K562 (cell line): ENCODE results near the gene LRP3. TPM values are rescaled to one million over a fixed set of nuclear protein-coding genes. Genes with fewer than 3 reads are reported as not detected.

Experiments used
- ATAC-seq: fragments of 200-7000 bp; cut with Tn5 transposase; 3 replicates; pipeline ENCODE4 v1.9.1; 2020; ENCODE audit warnings: moderate library complexity
- BruUV-seq: library from RNA; stranded (reverse); fragments of 400-500 nt; replicated peaks from 2 replicates; lab custom pipeline; 2021; lab: Mats Ljungman, UMichigan
- CTCF ChIA-PET: fragments of 300-600 bp; formaldehyde crosslinking; extraction: SDS; loops from one replicate; lab custom pipeline; 2021; ENCODE audit warnings: low intra/inter-chr PET ratio; lab: Yijun Ruan, JAX
- POLR2A ChIA-PET: fragments of 300-600, 350-650 bp; sonication (Branson Sonifier 250); formaldehyde crosslinking; extraction: SDS; loops from one replicate; lab custom pipeline; 2021; ENCODE audit warnings: antibody characterized with exemption, inconsistent platforms; lab: Yijun Ruan, JAX
- DNase-seq, 4 experiments: peaks; one replicate each; pipeline versions ENCODE4 v3.0.0 to v3.0.0-alpha.2; 2011 to 2018; ENCODE audit warnings: low spot score in 3 of 4, mixed read lengths in 3 of 4; ENCODE audit errors: extremely low read depth in 1 of 4
- FAIRE-seq: peaks from 2 replicates; lab custom pipeline; 2011; peaks lifted over from hg19 to GRCh38; lab: Jason Lieb, UNC
- H2AFZ ChIP-seq: 2 replicates; pipeline ENCODE4 v1.6.0; 2011; ENCODE audit warnings: low read depth, low read length, control low read depth, inconsistent platforms
- H3K27ac ChIP-seq: fragments of 200-600 bp; 3 replicates; pipeline ENCODE4 v1.8.0; 2011; ENCODE audit warnings: low read depth, mild to moderate bottlenecking, control low read depth, inconsistent platforms, low read length, moderate library complexity, mixed read lengths; ENCODE audit errors: extremely low read depth
- H3K27me3 ChIP-seq, 2 experiments: fragments of 300-600 bp in 1 of 2; 2 replicates in 1 of 2; 3 replicates in 1 of 2; pipeline versions ENCODE4 v1.6.0 to v1.8.0; 2011; ENCODE audit warnings: inconsistent platforms in 2 of 2, low read length in 2 of 2, mild to moderate bottlenecking in 1 of 2, mixed read lengths in 1 of 2, moderate library complexity in 1 of 2; ENCODE audit not compliant: control insufficient read depth in 2 of 2, insufficient read depth in 2 of 2
- H3K36me3 ChIP-seq: fragments of 300-600 bp; 3 replicates; pipeline ENCODE4 v1.8.0; 2011; ENCODE audit warnings: mild to moderate bottlenecking, low read length, inconsistent platforms; ENCODE audit not compliant: control insufficient read depth, insufficient read depth
- H3K4me1 ChIP-seq, 2 experiments: fragments of 200-600 bp in 1 of 2; replicated peaks in 1 of 2; 2 replicates in 1 of 2; 3 replicates in 1 of 2; pipeline versions ENCODE4 v1.5.1 to v1.8.0; 2011; ENCODE audit warnings: inconsistent platforms in 2 of 2, low read length in 2 of 2, mild to moderate bottlenecking in 1 of 2, mixed read lengths in 1 of 2, moderate library complexity in 1 of 2; ENCODE audit not compliant: control insufficient read depth in 2 of 2, insufficient read depth in 2 of 2
- H3K4me2 ChIP-seq: 2 replicates; pipeline ENCODE4 v1.6.1; 2011; ENCODE audit warnings: low read length, control low read depth, inconsistent platforms, mixed read lengths; ENCODE audit not compliant: insufficient read depth
- H3K4me3 ChIP-seq: fragments of 200-600 bp; sonication (generic), shearing (Covaris generic); 2 replicates; pipeline ENCODE4 v1.5.1; 2016; ENCODE audit warnings: control low read depth, inconsistent platforms
- H3K79me2 ChIP-seq: fragments of 200-600 bp; 3 replicates; pipeline ENCODE4 v1.8.0; 2011; ENCODE audit warnings: low read length, inconsistent platforms; ENCODE audit not compliant: control insufficient read depth, insufficient read depth
- H3K9ac ChIP-seq, 2 experiments: 2 replicates each; pipeline versions ENCODE4 v1.6.0 to v1.6.1; 2011; ENCODE audit warnings: low read depth in 2 of 2, low read length in 2 of 2, control low read depth in 1 of 2, inconsistent platforms in 1 of 2, mild to moderate bottlenecking in 1 of 2, mixed read lengths in 1 of 2; ENCODE audit not compliant: insufficient read depth in 1 of 2
- H3K9me1 ChIP-seq: one replicate; pipeline ENCODE4 v1.6.0; 2011; ENCODE audit warnings: inconsistent platforms, mild to moderate bottlenecking, low read length, moderate library complexity; ENCODE audit not compliant: control insufficient read depth, insufficient read depth
- H3K9me3 ChIP-seq: replicated peaks from 2 replicates; pipeline ENCODE4 v1.5.1; 2011; ENCODE audit warnings: low read depth, low read length, inconsistent platforms; ENCODE audit not compliant: control insufficient read depth, insufficient read depth
- H4K20me1 ChIP-seq: replicated peaks from 2 replicates; pipeline ENCODE4 v1.6.1; 2011; ENCODE audit warnings: low read length, inconsistent platforms, mixed read lengths; ENCODE audit not compliant: control insufficient read depth, insufficient read depth
- CBX1 ChIP-seq: sonication (generic); IDR thresholded peaks from 2 replicates; pipeline ENCODE4 v1.6.1; 2016; ENCODE audit warnings: antibody characterized with exemption, low read depth, mild to moderate bottlenecking
- CHCHD3 ChIP-seq: fragments of 250-450 bp; sonication (Bioruptor Pico); IDR thresholded peaks from 2 replicates; pipeline ENCODE4 v2.1.2; 2022; ENCODE audit warnings: mild to moderate bottlenecking
- CHD2 ChIP-seq: IDR thresholded peaks from 2 replicates; pipeline ENCODE4 v1.6.1; 2011; ENCODE audit warnings: low read depth, low read length
- DEAF1 ChIP-seq: fragments of 450-650 bp; formaldehyde crosslinking; IDR thresholded peaks from 2 replicates; pipeline ENCODE4 v1.4.0; 2020; ENCODE audit warnings: mild to moderate bottlenecking, moderate library complexity
- E4F1 ChIP-seq: fragments of 250-450 bp; sonication (Bioruptor Pico); IDR thresholded peaks from 2 replicates; pipeline ENCODE4 v1.5.0; 2021; ENCODE audit warnings: mild to moderate bottlenecking, borderline replicate concordance
- ESRRB ChIP-seq: fragments of 250-450 bp; sonication (Bioruptor Pico); IDR thresholded peaks from 2 replicates; pipeline ENCODE4 v1.5.0; 2020; ENCODE audit warnings: mild to moderate bottlenecking, moderate library complexity, borderline replicate concordance
- FOXK1 ChIP-seq: sonication (generic); formaldehyde crosslinking; IDR thresholded peaks from 2 replicates; pipeline ENCODE4 v1.8.0; 2022; ENCODE audit warnings: missing genetic modification reagents, mild to moderate bottlenecking, borderline replicate concordance
- HCFC1 ChIP-seq: IDR thresholded peaks from 2 replicates; pipeline ENCODE4 v1.6.1; 2012; ENCODE audit warnings: low read depth, low read length, improper control_type of control experiment
- HNRNPH1 ChIP-seq: fragments of 200-400 bp; formaldehyde crosslinking; optimal IDR thresholded peaks from 2 replicates; pipeline ENCODE3; 2017; ENCODE audit warnings: low read depth, mild to moderate bottlenecking, low read length, moderate library complexity
- SIX5 ChIP-seq, 2 experiments: IDR thresholded peaks; 2 replicates each; pipeline ENCODE4 v1.6.1; 2011; ENCODE audit warnings: low read length in 2 of 2, borderline replicate concordance in 1 of 2, low read depth in 1 of 2, mild to moderate bottlenecking in 1 of 2, moderate library complexity in 1 of 2; ENCODE audit not compliant: insufficient read depth in 1 of 2
- TOE1 ChIP-seq, 2 experiments: fragments of 450-650 bp in 1 of 2; sonication (generic) in 1 of 2; formaldehyde crosslinking in 1 of 2; IDR thresholded peaks; 2 replicates each; pipeline versions ENCODE4 v1.7.1 to v1.8.0; 2016 to 2022; ENCODE audit warnings: borderline replicate concordance in 2 of 2, mild to moderate bottlenecking in 2 of 2, antibody characterized with exemption in 1 of 2, inconsistent platforms in 1 of 2, low read depth in 1 of 2, missing genetic modification reagents in 1 of 2, moderate library complexity in 1 of 2
- ZC3H11A ChIP-seq: IDR thresholded peaks from 2 replicates; pipeline ENCODE4 v1.6.1; 2012; ENCODE audit warnings: low read depth, low read length, improper control_type of control experiment
- ZFP30 ChIP-seq: fragments of 250-450 bp; sonication (Bioruptor Pico); IDR thresholded peaks from 2 replicates; pipeline ENCODE4 v1.8.0; 2022; ENCODE audit warnings: moderate library complexity, mild to moderate bottlenecking, inconsistent platforms, borderline replicate concordance
- ZNF232 ChIP-seq: sonication (generic); formaldehyde crosslinking; IDR thresholded peaks from 2 replicates; pipeline ENCODE4 v1.8.0; 2022; ENCODE audit warnings: mild to moderate bottlenecking, missing genetic modification reagents
- WGBS: fragments of 100-300 bp; shearing (Covaris generic); methylation state at CpG from one replicate; pipeline ENCODE4 v1.1.6; 2016; ENCODE audit warnings: low coverage, mixed read lengths; ENCODE audit not compliant: insufficient coverage; ENCODE audit errors: missing lambda C conversion rate; 5-methylcytosine and 5-hydroxymethylcytosine counted together
- in situ Hi-C: fragments of 300-500 bp; cut with MboI; formaldehyde crosslinking; loops from 4 replicates; pipeline ENCODE4 v1.15.0; 2018; ENCODE audit warnings: inconsistent platforms, mixed read lengths
- intact Hi-C: fragments of 100-400 bp; cut with micrococcal nuclease; formaldehyde crosslinking; loops from 2 replicates; pipeline ENCODE4 v1.14.2; 2022
- polyA plus RNA-seq, 8 experiments: library from polyadenylated mRNA; depleted of rRNA in 4 of 8; stranded (reverse) in 5 of 8; unstranded in 3 of 8; fragments of >200 nt; fragmentation: Nextera tagmentation in 2 of 8; fragmentation: Illumina TruSeq in 1 of 8; extraction: Ambion mirVana in 2 of 8; extraction: Trizol in 1 of 8; gene quantifications; 2 replicates each; pipeline versions ENCODE4 v1.2.1 to v1.2.3, GENCODE V29; 2011 to 2014; ENCODE audit warnings: inconsistent platforms in 1 of 8, missing spikeins in 1 of 8
- total RNA-seq, 7 experiments: library from RNA; depleted of rRNA in 6 of 7; stranded (reverse); fragments of >200 nt in 6 of 7; fragmentation: Illumina TruSeq in 2 of 7; extraction: Trizol in 2 of 7; gene quantifications; 2 replicates each; pipeline versions ENCODE4 v1.2.1 to v1.2.3, GENCODE V29; 2011 to 2021; ENCODE audit warnings: low replicate concordance in 1 of 7
- TF ChIP-seq, protein P1 (sequence below): fragments of 250-450 bp; sonication (Bioruptor Pico); IDR thresholded peaks from 2 replicates; pipeline ENCODE4 v1.9.0; 2021; ENCODE audit warnings: mild to moderate bottlenecking

The LRP3 gene
- total and polyA plus RNA-seq, 9 of the 15 experiments (the other 6 are each of a cell fraction or from before 2014, with no cell fraction given): 0.29 TPM; not detected in 8

DNA sequence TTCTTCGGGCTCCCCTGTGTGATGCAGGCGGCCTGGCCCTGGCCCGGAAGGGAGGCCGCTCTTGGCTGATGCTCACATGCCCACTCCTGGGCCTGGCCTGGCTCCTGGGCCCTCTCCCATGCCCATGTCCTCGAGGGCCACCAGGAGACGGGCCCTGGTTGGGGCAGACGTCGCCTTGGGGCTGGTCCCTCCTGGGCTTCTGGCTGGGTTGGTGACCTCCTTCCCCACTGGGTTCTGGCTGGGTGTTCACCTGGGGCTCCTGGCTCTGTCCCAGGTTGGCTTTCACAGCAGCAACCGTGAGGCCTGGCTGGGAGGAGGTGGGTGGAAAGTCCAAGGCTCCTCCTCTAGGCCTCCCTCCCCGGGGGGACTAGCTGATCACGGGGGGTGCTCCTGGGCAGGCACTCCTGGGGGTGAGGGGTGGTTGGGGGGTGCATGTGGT is 47.0 kb downstream of the LRP3 start:
- no peak overlapping the region for H2AFZ ChIP-seq
- ATAC-seq (peak; percentile 51), DNase-seq (no peak), FAIRE-seq (no peak)
- ChIA-PET POLR2A (no interaction called here), CTCF (interaction anchor here (0.6 to 1.8 kb wide), 4 partner anchors 25 to 166 kb away, joined by 3 to 9 read pairs (median 4); partner anchors contain the start of gene CEBPG)
- H3K79me2 ChIP-seq: no peaks in the 10 kb centered on the region
- peak overlapping the region in 1 of 2 experiments; percentile 45; a peak in 1 of 4 replicates for H3K9ac ChIP-seq
- no peak overlapping the region for H3K4me3 ChIP-seq
- no peaks in the 10 kb centered on the region for H3K36me3 ChIP-seq
- in situ Hi-C loops (no loop called here), intact Hi-C loops (loop anchor here (5.0 kb wide), 1 partner anchor 71 kb away; no protein-coding TSS in a partner anchor)
- BruUV-seq: no TSS peak
- H3K9me1 ChIP-seq: no peaks in the 10 kb centered on the region
- H3K4me2 ChIP-seq: no peak overlapping the region
- no peak overlapping the region for H3K27ac ChIP-seq
- peaks cover 0 to 18% of the 10 kb centered on the region in 2 experiments; a peak in 2 of 5 replicates for H3K4me1 ChIP-seq
- TF ChIP-seq ZC3H11A (no peak), TOE1 (IDR thresholded peaks at IDR 0.05; ENCODE audit: borderline replicate concordance) (no peak), TOE1 (CRISPR knock-in tag; IDR thresholded peaks at IDR 0.05; ENCODE audit: borderline replicate concordance, low read depth) (no peak), CBX1 (no peak), SIX5 (IDR thresholded peaks at IDR 0.05; ENCODE audit: borderline replicate concordance in 1 of 2, insufficient read depth in 1 of 2, low read depth in 1 of 2, low read length in 2 of 2) (no peak), CHCHD3 (no peak), FOXK1 (CRISPR knock-in tag) (no peak), DEAF1 (CRISPR knock-in tag) (no peak), E4F1 (CRISPR knock-in tag) (no peak), HNRNPH1 (no peak), HCFC1 (no peak), CHD2 (no peak), ZFP30 (no peak), ZNF232 (CRISPR knock-in tag) (no peak), ESRRB (no peak)
- TF ChIP-seq, protein P1, sequence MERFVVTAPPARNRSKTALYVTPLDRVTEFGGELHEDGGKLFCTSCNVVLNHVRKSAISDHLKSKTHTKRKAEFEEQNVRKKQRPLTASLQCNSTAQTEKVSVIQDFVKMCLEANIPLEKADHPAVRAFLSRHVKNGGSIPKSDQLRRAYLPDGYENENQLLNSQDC (CRISPR knock-in tag): no peak
- H3K27me3 ChIP-seq: peaks cover 2 to 30% of the 10 kb centered on the region in 2 experiments; a peak in 3 of 5 replicates
- WGBS: 0% methylated on average over 7 of the region's 11 CpGs
- H3K9me3 ChIP-seq: peaks cover 3% of the 10 kb centered on the region; the same call in 1 of the 2 replicates
- no peaks in the 10 kb centered on the region; the same call in 1 of the 2 replicates for H4K20me1 ChIP-seq
